H1 (cell line): ENCODE results near the gene SLC7A5. TPM values are rescaled to one million over a fixed set of nuclear protein-coding genes. Genes with fewer than 3 reads are reported as not detected.

Experiments
- CTCF ChIA-PET: fragments of 300-600 bp; sonication (Branson Sonifier 250); formaldehyde crosslinking; loops from one replicate; lab custom pipeline; 2021; ENCODE audit not compliant: partially characterized antibody; lab: Charles Lee
- POLR2A ChIA-PET: fragments of 300-600 bp; sonication (Branson Sonifier 250); formaldehyde crosslinking; loops from one replicate; lab custom pipeline; 2021; ENCODE audit warnings: inconsistent platforms; ENCODE audit not compliant: partially characterized antibody; lab: Charles Lee
- DNase-seq, 2 experiments: peaks; one replicate each; pipeline versions ENCODE4 v3.0.0 to v3.0.0-alpha.2; 2010 to 2022; ENCODE audit warnings: low spot score in 2 of 2, low read depth in 1 of 2, mixed read lengths in 1 of 2
- FAIRE-seq: peaks from 2 replicates; lab custom pipeline; 2011; peaks lifted over from hg19 to GRCh38; lab: Jason Lieb, UNC
- H2AFZ ChIP-seq: 2 replicates; pipeline ENCODE4 v1.8.1; 2012; ENCODE audit warnings: low read length, inconsistent platforms
- H2AK5ac ChIP-seq: 2 replicates; pipeline ENCODE4 v1.6.1; 2013; ENCODE audit warnings: low read depth, low read length
- H2BK120ac ChIP-seq: replicated peaks from 2 replicates; pipeline ENCODE3; 2013; ENCODE audit warnings: low read depth, low read length, inconsistent platforms
- H2BK12ac ChIP-seq: 2 replicates; pipeline ENCODE4 v1.6.1; 2013; ENCODE audit warnings: low read depth, low read length
- H2BK15ac ChIP-seq: 2 replicates; pipeline ENCODE4 v1.6.1; 2013; ENCODE audit warnings: low read length
- H2BK20ac ChIP-seq: 2 replicates; pipeline ENCODE4 v1.6.1; 2013; ENCODE audit warnings: low read length
- H2BK5ac ChIP-seq: 2 replicates; pipeline ENCODE4 v1.6.1; 2013; ENCODE audit warnings: low read depth, low read length
- H3K14ac ChIP-seq: 2 replicates; pipeline ENCODE4 v1.6.1; 2013; ENCODE audit warnings: inconsistent platforms; ENCODE audit not compliant: insufficient read length
- H3K18ac ChIP-seq: 2 replicates; pipeline ENCODE4 v1.6.1; 2013; ENCODE audit warnings: low read length; ENCODE audit errors: extremely low read depth
- H3K23ac ChIP-seq: 2 replicates; pipeline ENCODE4 v1.6.1; 2013; ENCODE audit warnings: inconsistent platforms; ENCODE audit not compliant: insufficient read length
- H3K23me2 ChIP-seq: 2 replicates; pipeline ENCODE4 v1.6.1; 2013; ENCODE audit warnings: low read depth, low read length
- H3K27ac ChIP-seq: 2 replicates; pipeline ENCODE4 v1.6.1; 2011; ENCODE audit warnings: low read depth, low read length, inconsistent platforms
- H3K27me3 ChIP-seq, 4 experiments: replicated peaks in 1 of 4; 1 replicate in 1 of 4; 2 replicates in 3 of 4; pipeline versions ENCODE4 v1.6.1 to v1.8.1; 2011 to 2013; ENCODE audit warnings: low read length in 3 of 4, mild to moderate bottlenecking in 3 of 4, inconsistent platforms in 2 of 4, mixed read lengths in 2 of 4, moderate library complexity in 1 of 4; ENCODE audit not compliant: control insufficient read depth in 3 of 4, insufficient read depth in 3 of 4; ENCODE audit errors: extremely low read depth in 1 of 4
- H3K36me3 ChIP-seq, 4 experiments: 2 replicates each; pipeline versions ENCODE4 v1.6.1 to v1.8.1; 2011 to 2013; ENCODE audit warnings: mild to moderate bottlenecking in 4 of 4, low read length in 3 of 4, moderate library complexity in 2 of 4, control low read depth in 1 of 4, inconsistent platforms in 1 of 4; ENCODE audit not compliant: insufficient read depth in 4 of 4, control insufficient read depth in 2 of 4
- H3K4ac ChIP-seq: replicated peaks from 2 replicates; pipeline ENCODE3; 2013; ENCODE audit warnings: low read length, low read depth, mixed read lengths, inconsistent platforms; ENCODE audit not compliant: insufficient read length
- H3K4me1 ChIP-seq, 4 experiments: replicated peaks in 1 of 4; 1 replicate in 1 of 4; 2 replicates in 3 of 4; pipeline versions ENCODE4 v1.6.1 to v1.8.1; 2011 to 2013; ENCODE audit warnings: low read length in 3 of 4, inconsistent platforms in 2 of 4, mixed read lengths in 1 of 4; ENCODE audit not compliant: insufficient read depth in 4 of 4, control insufficient read depth in 3 of 4
- H3K4me2 ChIP-seq, 2 experiments: 2 replicates each; pipeline versions ENCODE4 v1.6.1 to v1.8.1; 2011 to 2013; ENCODE audit warnings: low read depth in 2 of 2, low read length in 2 of 2, control low read depth in 1 of 2, inconsistent platforms in 1 of 2, mild to moderate bottlenecking in 1 of 2; ENCODE audit not compliant: insufficient read depth in 1 of 2
- H3K4me3 ChIP-seq, 4 experiments: fragments of 200-600, 300-600 bp in 1 of 4; sonication (generic), shearing (Covaris generic), sonication (Bioruptor Twin) in 1 of 4; 2 replicates each; pipeline versions ENCODE4 v1.5.1 to v1.8.1; 2011 to 2016; ENCODE audit warnings: low read length in 4 of 4, low read depth in 3 of 4, control low read depth in 2 of 4, inconsistent platforms in 2 of 4, mild to moderate bottlenecking in 2 of 4, mixed read lengths in 1 of 4, moderate library complexity in 1 of 4; ENCODE audit not compliant: insufficient read depth in 2 of 4; ENCODE audit errors: extremely low read depth in 1 of 4
- H3K56ac ChIP-seq: replicated peaks from 2 replicates; pipeline ENCODE3; 2013; ENCODE audit warnings: low read depth, mild to moderate bottlenecking, mixed read lengths, low read length, inconsistent platforms; ENCODE audit not compliant: insufficient read length
- H3K79me1 ChIP-seq: 2 replicates; pipeline ENCODE4 v1.6.1; 2013; ENCODE audit warnings: low read depth, low read length, control low read depth
- H3K79me2 ChIP-seq, 2 experiments: 2 replicates each; pipeline versions ENCODE4 v1.6.1 to v1.8.1; 2012 to 2013; ENCODE audit warnings: low read length in 2 of 2, mild to moderate bottlenecking in 2 of 2, inconsistent platforms in 1 of 2; ENCODE audit not compliant: insufficient read depth in 2 of 2, control insufficient read depth in 1 of 2
- H3K9ac ChIP-seq, 4 experiments: replicated peaks in 1 of 4; 1 replicate in 1 of 4; 2 replicates in 3 of 4; pipeline versions ENCODE4 v1.6.1 to v1.8.1; 2011 to 2013; ENCODE audit warnings: low read depth in 3 of 4, low read length in 3 of 4, control low read depth in 2 of 4, mild to moderate bottlenecking in 2 of 4, moderate library complexity in 2 of 4, inconsistent platforms in 1 of 4; ENCODE audit errors: extremely low read depth in 1 of 4
- H3K9me3 ChIP-seq, 2 experiments: 2 replicates each; pipeline versions ENCODE4 v1.6.1 to v1.8.1; 2012 to 2013; ENCODE audit warnings: mild to moderate bottlenecking in 2 of 2, moderate library complexity in 2 of 2, control low read depth in 1 of 2, inconsistent platforms in 1 of 2, low read depth in 1 of 2, low read length in 1 of 2, mixed read lengths in 1 of 2; ENCODE audit not compliant: insufficient read depth in 2 of 2
- H4K20me1 ChIP-seq, 2 experiments: replicated peaks in 1 of 2; 2 replicates each; pipeline versions ENCODE3 to v1.8.1; 2011 to 2013; ENCODE audit warnings: inconsistent platforms in 2 of 2, low read length in 2 of 2, mild to moderate bottlenecking in 1 of 2; ENCODE audit not compliant: insufficient read depth in 2 of 2, control insufficient read depth in 1 of 2
- H4K5ac ChIP-seq: 2 replicates; pipeline ENCODE4 v1.6.1; 2013; ENCODE audit warnings: low read length, low read depth, mixed read lengths, inconsistent platforms; ENCODE audit not compliant: insufficient read length
- H4K8ac ChIP-seq: 2 replicates; pipeline ENCODE4 v1.8.0; 2013; ENCODE audit warnings: mild to moderate bottlenecking, moderate library complexity, low read length, inconsistent platforms; ENCODE audit not compliant: insufficient read depth; ENCODE audit errors: extremely low read depth
- H4K91ac ChIP-seq: replicated peaks from 2 replicates; pipeline ENCODE3; 2013; ENCODE audit warnings: low read length, mixed read lengths, inconsistent platforms; ENCODE audit not compliant: insufficient read length
- ATF3 ChIP-seq: IDR thresholded peaks from 2 replicates; pipeline ENCODE4 v1.6.1; 2011; ENCODE audit warnings: low read depth, mild to moderate bottlenecking, low read length; ENCODE audit not compliant: insufficient read depth
- CEBPB ChIP-seq: IDR thresholded peaks from 2 replicates; pipeline ENCODE4 v1.6.1; 2012; ENCODE audit warnings: low read depth, low read length
- CHD1 ChIP-seq: IDR thresholded peaks from 2 replicates; pipeline ENCODE4 v1.6.1; 2012; ENCODE audit warnings: low read depth, low read length, improper control_type of control experiment
- CTBP2 ChIP-seq: IDR thresholded peaks from 2 replicates; pipeline ENCODE4 v1.7.0; 2011; ENCODE audit warnings: borderline replicate concordance, mild to moderate bottlenecking, moderate library complexity, mixed read lengths, low read length; ENCODE audit not compliant: insufficient read depth, insufficient read length
- HDAC6 ChIP-seq: IDR thresholded peaks from one replicate; pipeline ENCODE4 v1.7.1; 2012; ENCODE audit warnings: low read depth, mild to moderate bottlenecking, inconsistent platforms, low read length, moderate library complexity
- JUN ChIP-seq: IDR thresholded peaks from 2 replicates; pipeline ENCODE4 v1.6.1; 2011; ENCODE audit warnings: low read depth, mild to moderate bottlenecking, improper control_type of control experiment, low read length
- JUND ChIP-seq: IDR thresholded peaks from 2 replicates; pipeline ENCODE4 v1.6.1; 2011; ENCODE audit warnings: mild to moderate bottlenecking, improper control_type of control experiment, low read length
- POU5F1 ChIP-seq: IDR thresholded peaks from 2 replicates; pipeline ENCODE4 v1.6.1; 2011; ENCODE audit warnings: low read depth, mild to moderate bottlenecking, low read length, moderate library complexity
- RNF2 ChIP-seq: fragments of 200-900, 300-1000 bp; sonication (generic); IDR thresholded peaks from 2 replicates; pipeline ENCODE4 v1.7.1; 2016; ENCODE audit warnings: borderline replicate concordance, low read depth, mild to moderate bottlenecking, antibody characterized with exemption, low read length; ENCODE audit not compliant: poor library complexity, severe bottlenecking; ENCODE audit errors: missing control alignments
- SP4 ChIP-seq: IDR thresholded peaks from 2 replicates; pipeline ENCODE4 v1.6.1; 2012; ENCODE audit warnings: low read length, inconsistent platforms
- TCF12 ChIP-seq: IDR thresholded peaks from 2 replicates; pipeline ENCODE4 v1.6.1; 2011; ENCODE audit warnings: low read depth, mild to moderate bottlenecking, low read length
- TEAD4 ChIP-seq: IDR thresholded peaks from 2 replicates; pipeline ENCODE4 v1.6.1; 2012; ENCODE audit warnings: low read depth, low read length, inconsistent platforms, mixed read lengths
- WGBS, 2 experiments: shearing (Covaris generic) in 1 of 2; methylation state at CpG; one replicate each; pipeline versions ENCODE4 v1.1.6 to v1.1.7; 2013 to 2015; ENCODE audit warnings: low lambda C conversion rate in 2 of 2, mixed read lengths in 2 of 2, inconsistent platforms in 1 of 2, low coverage in 1 of 2, missing lambda C conversion rate in 1 of 2; ENCODE audit not compliant: insufficient replicate concordance in 2 of 2, insufficient coverage in 1 of 2, insufficient read length in 1 of 2; ENCODE audit errors: extremely low coverage in 1 of 2, missing lambda C conversion rate in 1 of 2; 5-methylcytosine and 5-hydroxymethylcytosine counted together
- polyA plus RNA-seq, 7 experiments: library from polyadenylated mRNA; depleted of rRNA in 3 of 7; stranded (reverse) in 5 of 7; unstranded in 2 of 7; fragments of >200 nt in 5 of 7; fragments of 200-250 nt in 2 of 7; gene quantifications; 1 replicate in 5 of 7; 2 replicates in 1 of 7; 4 replicates in 1 of 7; pipeline versions ENCODE4 v1.2.1 to v1.2.3, GENCODE V29; 2011 to 2013; ENCODE audit warnings: missing spikeins in 2 of 7, mixed read lengths in 2 of 7
- total RNA-seq: library from RNA; stranded (reverse); fragmentation: NEBNext Ultra II Directional; extraction: Animal tissue kit (Norgen Biotek cat#: 25700); gene quantifications from 2 replicates; pipeline ENCODE4 v1.2.1, GENCODE V29; 2021

SLC7A5 gene
- total and polyA plus RNA-seq, 2 of the 8 experiments (the other 6 are each of a cell fraction or from before 2014, with no cell fraction given) = 68.2 to 341 TPM

- Histone ChIP-seq H2BK15ac (no peak overlapping the region), H4K91ac (no peak overlapping the region), H3K9me3 (no peaks in the 10 kb centered on the region), H3K14ac (no peak overlapping the region), H3K23me2 (no peaks in the 10 kb centered on the region), H3K4me1 (no peaks in the 10 kb centered on the region), H3K4ac (no peak overlapping the region), H2BK5ac (no peak overlapping the region; the same call in 1 of the 2 replicates), H2AFZ (no peak overlapping the region), H2BK120ac (no peak overlapping the region), H2AK5ac (no peak overlapping the region), H3K36me3 (peaks cover 9 to 81% (median 52%) of the 10 kb centered on the region in 4 experiments; a peak in 6 of 8 replicates), H4K8ac (no peak overlapping the region; the same call in 1 of the 2 replicates), H3K23ac (no peak overlapping the region), H3K56ac (no peak overlapping the region), H3K4me2 (no peak overlapping the region), H4K20me1 (peaks cover 3 to 6% of the 10 kb centered on the region in 2 experiments), H3K9ac (no peak overlapping the region), H2BK20ac (no peak overlapping the region), H3K79me2 (peaks cover 0 to 2% of the 10 kb centered on the region in 2 experiments; a peak in 1 of 4 replicates), H3K79me1 (no peaks in the 10 kb centered on the region; the same call in none of the 2 replicates), H3K27ac (no peak overlapping the region), H4K5ac (no peak overlapping the region), H3K27me3 (no peaks in the 10 kb centered on the region), H2BK12ac (no peak overlapping the region), H3K18ac (no peak overlapping the region), H3K4me3 (no peak overlapping the region)
- DNase-seq (no peak), FAIRE-seq (no peak)
- ChIA-PET CTCF (interaction anchor here (0.7 to 9.8 kb wide), 9 partner anchors 9 to 456 kb away, joined by 3 to 115 read pairs (median 4); no protein-coding TSS in a partner anchor), POLR2A (interaction anchor here (0.9 to 27.1 kb wide), 8 partner anchors 9 to 168 kb away, joined by 3 to 507 read pairs (median 15); partner anchors contain the start of gene SLC7A5)
- 96% methylated on average over 17 of the region's 17 CpGs; no CpG with 5 or more reads in 1 of the 2 experiments for WGBS, 2 experiments
- TF ChIP-seq CTBP2 = no peak
- TF ChIP-seq JUN = no peak
- no peak for TF ChIP-seq JUND
- TF ChIP-seq TCF12 = no peak
- TF ChIP-seq POU5F1 = no peak
- no peak for TF ChIP-seq CEBPB
- no peak for TF ChIP-seq SP4
- no peak for TF ChIP-seq RNF2
- TF ChIP-seq HDAC6 = no peak
- no peak for TF ChIP-seq ATF3
- no peak for TF ChIP-seq TEAD4
- TF ChIP-seq CHD1 = no peak
Observed at GRCh38 chr16:87836844-87837581, 32.3 kb downstream of the SLC7A5 start.
